Tibial nerve (tissue), 4 donors: ENCODE measurements around the gene FIGLA.

Experiments
- EP300 ChIP-seq, 2 donors: sonication (generic); formaldehyde crosslinking; IDR thresholded peaks; one replicate each; pipeline ENCODE4 v1.6.1; 2017; ENCODE audit warnings: antibody characterized with exemption in 2 of 2, mild to moderate bottlenecking in 1 of 2
- POLR2A ChIP-seq, 2 donors: fragments of 450-650 bp; IDR thresholded peaks; one replicate each; pipeline ENCODE4 v1.6.1; 2017; ENCODE audit warnings: antibody characterized with exemption in 2 of 2, mild to moderate bottlenecking in 2 of 2, moderate library complexity in 2 of 2
- TF ChIP-seq, protein P1 (sequence below), 5 experiments: fragments of 200-600 bp in 3 of 5; fragments of 450-650 bp in 2 of 5; sonication (generic) in 3 of 5; IDR thresholded peaks; one replicate each; pipeline ENCODE4 v1.5.1; 2016 to 2019; ENCODE audit warnings: antibody characterized with exemption in 5 of 5, mild to moderate bottlenecking in 3 of 5, moderate library complexity in 2 of 5

DNA sequence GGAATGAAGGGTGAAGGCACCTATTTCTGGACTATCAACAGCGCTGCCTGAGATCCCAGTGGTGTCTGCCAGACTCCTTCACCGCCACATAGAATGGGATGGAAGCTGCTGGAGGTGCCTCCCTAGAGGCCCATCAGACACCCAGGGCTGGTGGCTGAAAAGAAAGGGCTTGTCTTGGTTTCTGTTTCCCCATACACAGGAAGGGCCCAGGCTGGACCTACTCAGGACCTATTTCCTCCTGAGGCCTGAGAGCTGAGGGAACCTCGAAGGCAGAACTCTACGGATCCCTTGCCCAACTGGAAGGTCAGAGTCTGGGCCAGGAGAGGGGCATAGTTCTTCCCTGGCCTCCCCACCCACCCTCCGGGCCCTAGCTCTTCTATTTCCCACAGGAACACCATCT, 32.8 kb upstream of the FIGLA start:
- no peak for TF ChIP-seq EP300 (IDR thresholded peaks at IDR 0.05)
- TF ChIP-seq, protein P1, sequence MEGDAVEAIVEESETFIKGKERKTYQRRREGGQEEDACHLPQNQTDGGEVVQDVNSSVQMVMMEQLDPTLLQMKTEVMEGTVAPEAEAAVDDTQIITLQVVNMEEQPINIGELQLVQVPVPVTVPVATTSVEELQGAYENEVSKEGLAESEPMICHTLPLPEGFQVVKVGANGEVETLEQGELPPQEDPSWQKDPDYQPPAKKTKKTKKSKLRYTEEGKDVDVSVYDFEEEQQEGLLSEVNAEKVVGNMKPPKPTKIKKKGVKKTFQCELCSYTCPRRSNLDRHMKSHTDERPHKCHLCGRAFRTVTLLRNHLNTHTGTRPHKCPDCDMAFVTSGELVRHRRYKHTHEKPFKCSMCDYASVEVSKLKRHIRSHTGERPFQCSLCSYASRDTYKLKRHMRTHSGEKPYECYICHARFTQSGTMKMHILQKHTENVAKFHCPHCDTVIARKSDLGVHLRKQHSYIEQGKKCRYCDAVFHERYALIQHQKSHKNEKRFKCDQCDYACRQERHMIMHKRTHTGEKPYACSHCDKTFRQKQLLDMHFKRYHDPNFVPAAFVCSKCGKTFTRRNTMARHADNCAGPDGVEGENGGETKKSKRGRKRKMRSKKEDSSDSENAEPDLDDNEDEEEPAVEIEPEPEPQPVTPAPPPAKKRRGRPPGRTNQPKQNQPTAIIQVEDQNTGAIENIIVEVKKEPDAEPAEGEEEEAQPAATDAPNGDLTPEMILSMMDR (IDR thresholded peaks at IDR 0.05): no peak
- no peak for TF ChIP-seq POLR2A (IDR thresholded peaks at IDR 0.05)
